Measurements from ENCODE around the gene FCSK.

The FCSK gene

GRCh38 chr16:70427786-70428177 lies 26.6 kb upstream of the FCSK start:
- ATAC-seq (no peak), DNase-seq (no peak)
- H3K9me3 Mint-ChIP-seq = no peaks in the 10 kb centered on the region
- peak overlapping the region; percentile 45 to 97 for H3K27ac Mint-ChIP-seq
- peak overlapping the region; percentile 64 to 78 for H3K4me3 Mint-ChIP-seq
- peaks cover 84% of the 10 kb centered on the region for H3K4me1 Mint-ChIP-seq
- no peaks in the 10 kb centered on the region for H3K27me3 Mint-ChIP-seq

GRCh38 chr16:70428178-70428998 lies 26.0 kb upstream of the FCSK start:
- Mint-ChIP-seq H3K27ac (peak overlapping the region; percentile 74 to 97), H3K27me3 (no peaks in the 10 kb centered on the region), H3K9me3 (no peaks in the 10 kb centered on the region), H3K4me1 (peaks cover 84% of the 10 kb centered on the region), H3K4me3 (peak overlapping the region; percentile 64 to 78)
- ATAC-seq = peak; percentile 72
- DNase-seq = peak in 1 of 2 donors; percentile 78

GRCh38 chr16:70429888-70430666 lies 24.3 kb upstream of the FCSK start:
- Mint-ChIP-seq H3K27ac (peak overlapping the region; percentile 81 to 86), H3K9me3 (no peaks in the 10 kb centered on the region), H3K4me3 (peak overlapping the region; percentile 69 to 84), H3K4me1 (peaks cover 92% of the 10 kb centered on the region), H3K27me3 (no peaks in the 10 kb centered on the region)
- peak; percentile 19 for ATAC-seq
- no peak for DNase-seq

- Mint-ChIP-seq H3K4me3 (peak overlapping the region; percentile 69 to 84), H3K27me3 (no peaks in the 10 kb centered on the region), H3K4me1 (peaks cover 85% of the 10 kb centered on the region), H3K9me3 (no peaks in the 10 kb centered on the region), H3K27ac (peak overlapping the region; percentile 64 to 86)
- peak; percentile 20 to 64 for DNase-seq
- ATAC-seq = peak; percentile 75
Measured at GRCh38 chr16:70430667-70431536, 23.5 kb upstream of the FCSK start.

GRCh38 chr16:70432356-70432722 lies 22.1 kb upstream of the FCSK start:
- Mint-ChIP-seq H3K4me3 (peak overlapping the region in 1 of 2 donors; percentile 10), H3K9me3 (no peaks in the 10 kb centered on the region), H3K27ac (no peak overlapping the region), H3K27me3 (no peaks in the 10 kb centered on the region), H3K4me1 (peaks cover 90% of the 10 kb centered on the region)
- ATAC-seq (no peak), DNase-seq (no peak)

GRCh38 chr16:70432723-70433457 lies 21.5 kb upstream of the FCSK start:
- Mint-ChIP-seq H3K4me3 (peak overlapping the region in 1 of 2 donors; percentile 20), H3K27me3 (no peaks in the 10 kb centered on the region), H3K4me1 (peaks cover 90% of the 10 kb centered on the region), H3K9me3 (no peaks in the 10 kb centered on the region), H3K27ac (peak overlapping the region; percentile 31 to 34)
- no peak for ATAC-seq
- no peak for DNase-seq

- Mint-ChIP-seq H3K9me3 (no peaks in the 10 kb centered on the region), H3K27ac (peak overlapping the region; percentile 10 to 72), H3K27me3 (no peaks in the 10 kb centered on the region), H3K4me3 (no peak overlapping the region), H3K4me1 (peaks cover 83% of the 10 kb centered on the region)
- no peak for ATAC-seq
- DNase-seq = no peak
Measured at GRCh38 chr16:70433458-70434103, 20.8 kb upstream of the FCSK start.

GRCh38 chr16:70434484-70435260 lies 19.7 kb upstream of the FCSK start:
- Mint-ChIP-seq H3K27ac (no peak overlapping the region), H3K27me3 (no peaks in the 10 kb centered on the region), H3K4me1 (peaks cover 78% of the 10 kb centered on the region), H3K4me3 (no peak overlapping the region), H3K9me3 (no peaks in the 10 kb centered on the region)
- DNase-seq (no peak), ATAC-seq (no peak)

GRCh38 chr16:70437017-70437581 lies 17.3 kb upstream of the FCSK start:
- Mint-ChIP-seq H3K9me3 (no peaks in the 10 kb centered on the region), H3K27me3 (no peaks in the 10 kb centered on the region), H3K27ac (no peak overlapping the region), H3K4me1 (peaks cover 60% of the 10 kb centered on the region), H3K4me3 (peak overlapping the region; percentile 96 to 98)
- ATAC-seq (no peak), DNase-seq (no peak)

GRCh38 chr16:70437582-70438557 lies 16.5 kb upstream of the FCSK start:
- Mint-ChIP-seq H3K4me3 (peak overlapping the region; percentile 96 to 98), H3K4me1 (peaks cover 52% of the 10 kb centered on the region)

GRCh38 chr16:70438585-70438968 lies 15.8 kb upstream of the FCSK start:
- Mint-ChIP-seq H3K4me1 (peaks cover 45% of the 10 kb centered on the region), H3K27ac (peak overlapping the region; percentile 93), H3K9me3 (no peaks in the 10 kb centered on the region), H3K27me3 (no peaks in the 10 kb centered on the region), H3K4me3 (peak overlapping the region; percentile 96 to 98)
- peak in 1 of 2 donors; percentile 14 for DNase-seq
- peak; percentile 10 for ATAC-seq

More at GRCh38 chr16:70437582-70438557, 16.5 kb upstream of the FCSK start:
- Mint-ChIP-seq H3K9me3 (no peaks in the 10 kb centered on the region), H3K27ac (peak overlapping the region; percentile 93), H3K27me3 (no peaks in the 10 kb centered on the region)
- ATAC-seq (no peak), DNase-seq (peak in 1 of 2 donors; percentile 25)

GRCh38 chr16:70438969-70439862 lies 15.2 kb upstream of the FCSK start, which contains the start of gene ST3GAL2:
TSS of gene ST3GAL2 (minus strand) at chr16:70439100. CDS start at chr16:70398530, 40,570 bp downstream.
- DNase-seq = peak; percentile 91 to 94
- peaks cover 39% of the 10 kb centered on the region for H3K4me1 Mint-ChIP-seq
- H3K9me3 Mint-ChIP-seq = no peaks in the 10 kb centered on the region
- peak within 1 kb of the TSS; percentile 96 to 98 for H3K4me3 Mint-ChIP-seq
- ATAC-seq = peak; percentile 97
- H3K27me3 Mint-ChIP-seq = no peaks in the 10 kb centered on the region
- H3K27ac Mint-ChIP-seq = peak within 1 kb of the TSS; percentile 94 to 95

Measured in stimulated activated naive CD8-positive, alpha-beta T cell treated with anti-CD3 and anti-CD28 coated beads, Interleukin-15, amount 100 ng/mL, for 72 hours (primary cell).